Measurements from ENCODE around the gene MGAT5. TPM values are rescaled to one million over a fixed set of nuclear protein-coding genes. Genes with fewer than 3 reads are reported as not detected.

Gene MGAT5
- total RNA-seq, 1 experiment from 2014 or later, result 23.0 TPM

DNA sequence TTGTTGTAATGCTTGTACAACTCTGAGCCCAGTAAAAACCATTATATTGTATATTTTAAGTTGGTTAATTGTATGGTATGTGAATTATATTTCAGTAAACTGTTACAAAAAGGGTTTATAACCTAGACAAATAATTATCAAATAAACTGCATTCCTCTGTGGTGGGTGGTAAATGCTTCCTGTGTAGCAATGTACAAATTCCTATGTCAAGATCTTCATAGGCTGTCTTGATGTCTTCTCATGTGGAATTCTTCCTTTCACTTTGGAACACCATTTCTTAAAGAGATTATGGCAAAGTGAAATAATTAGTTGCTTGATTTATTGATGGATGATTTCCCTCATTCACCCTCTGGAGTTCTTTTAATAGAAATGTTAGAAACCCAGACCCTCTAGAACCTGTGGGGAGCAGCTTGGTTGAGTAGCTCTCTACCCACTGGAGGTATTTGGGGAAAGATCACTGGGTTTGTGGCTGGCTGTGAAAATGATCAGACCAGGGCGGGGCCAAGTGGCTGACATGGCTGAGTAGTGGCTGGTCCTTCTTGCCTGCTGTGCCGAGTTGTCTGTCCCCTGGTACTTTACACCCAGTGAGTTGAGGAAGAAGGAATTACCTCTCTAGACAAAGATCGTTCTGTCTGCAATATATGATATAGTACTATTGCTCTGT, 22.4 kb upstream of the MGAT5 start:
- no peak for DNase-seq (ENCODE audit: extremely low read depth, low read depth)

DNA sequence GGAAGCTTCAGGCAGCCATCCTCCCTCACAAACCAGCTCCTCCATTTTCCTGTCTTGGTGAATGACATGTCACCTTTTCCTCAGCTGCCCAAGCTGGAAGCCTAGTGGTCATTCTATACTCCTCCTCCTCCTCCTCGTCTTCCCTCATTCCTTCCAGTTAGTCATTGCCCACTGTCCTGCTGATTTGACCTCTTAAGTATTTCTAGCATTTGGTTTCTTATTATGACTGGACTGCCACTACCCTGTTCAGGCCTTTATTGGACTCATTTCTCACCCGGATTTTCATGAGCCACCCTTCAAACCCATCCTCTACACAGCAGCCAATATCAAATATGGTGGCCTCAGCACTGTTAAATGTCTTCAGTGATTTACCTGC, 21.9 kb upstream of the MGAT5 start:
- no peak for DNase-seq (ENCODE audit: extremely low read depth, low read depth)

DNA sequence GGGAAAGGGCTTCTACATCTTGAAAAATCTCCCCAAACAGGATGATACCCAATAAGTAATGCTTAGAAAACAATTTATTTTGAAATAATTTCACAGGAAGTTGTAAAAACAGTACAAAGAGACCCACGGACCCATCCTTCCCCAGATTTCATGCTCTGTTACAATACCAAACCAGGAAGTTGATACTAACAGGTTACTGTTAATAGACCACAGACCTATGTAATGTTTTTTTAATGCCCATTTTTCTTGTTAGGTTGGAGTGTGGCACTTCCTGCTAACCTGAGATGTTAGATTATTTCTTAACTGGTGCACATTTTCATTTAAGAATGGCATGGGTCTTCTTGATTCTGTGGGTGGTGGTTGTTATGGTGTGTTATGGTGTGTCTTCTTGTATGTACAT, 21.4 kb upstream of the MGAT5 start:
- no peak for DNase-seq (ENCODE audit: extremely low read depth, low read depth)

GRCh38 chr2:134232868-134233727, 20.8 kb upstream of the MGAT5 start:
- no peak for DNase-seq (ENCODE audit: extremely low read depth, low read depth)

DNA sequence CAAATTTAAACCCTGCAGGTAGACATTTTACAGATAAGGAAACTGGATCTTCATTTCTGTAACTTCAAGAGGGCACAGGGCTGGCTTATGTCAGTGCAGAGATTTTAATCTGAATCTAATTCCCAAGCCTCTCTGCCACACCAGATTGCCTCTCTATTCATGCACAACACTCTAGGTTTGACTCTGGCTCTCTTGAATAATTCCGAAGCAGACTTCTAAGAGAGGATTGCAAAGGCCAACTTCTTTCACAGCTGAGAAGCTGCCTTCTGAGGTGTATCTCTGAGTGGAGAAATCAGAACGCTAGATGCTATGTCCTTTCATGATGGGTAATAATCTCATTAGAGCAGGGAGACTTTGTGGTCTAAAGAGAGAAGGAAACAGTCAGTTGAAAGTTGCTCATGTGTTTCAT, 20.1 kb upstream of the MGAT5 start:
- no peak for DNase-seq (ENCODE audit: extremely low read depth, low read depth)

GRCh38 chr2:134234535-134234934, 19.3 kb upstream of the MGAT5 start:
- no peak for DNase-seq (ENCODE audit: extremely low read depth, low read depth)

DNA sequence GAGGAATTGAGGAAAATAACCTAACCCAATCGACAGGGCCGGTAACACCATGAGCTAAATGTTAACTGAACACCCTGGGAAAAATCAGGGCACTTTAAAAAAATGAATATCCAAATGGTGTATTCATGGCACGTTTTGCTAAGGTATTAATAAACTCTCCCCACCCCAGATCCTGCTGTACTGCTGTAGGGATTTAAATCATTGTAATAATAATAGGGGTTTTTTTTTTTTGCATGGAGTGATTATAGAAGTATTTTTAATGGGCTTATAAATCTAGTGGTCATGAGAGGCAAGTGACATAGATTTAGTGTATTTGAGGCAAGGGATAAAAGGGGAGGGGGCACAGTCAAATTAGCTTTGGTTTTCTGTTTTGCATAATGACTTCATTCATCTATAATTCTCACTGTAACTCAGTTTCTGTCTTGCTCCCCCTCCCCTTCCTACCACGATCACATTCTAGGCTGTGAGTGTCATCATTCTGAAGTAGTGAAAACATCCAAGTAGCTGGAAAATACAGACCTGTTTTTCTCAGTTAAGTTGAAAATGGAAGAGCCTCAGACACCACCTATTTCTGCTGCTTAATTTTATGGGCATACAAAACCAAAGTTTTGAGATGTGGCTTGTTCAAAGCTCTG, 18.2 kb upstream of the MGAT5 start:
- DNase-seq (ENCODE audit: extremely low read depth, low read depth), result no peak

- DNase-seq (ENCODE audit: extremely low read depth, low read depth), result no peak
Measured at GRCh38 chr2:134238371-134238770, 15.5 kb upstream of the MGAT5 start.

- no peak for DNase-seq (ENCODE audit: extremely low read depth, low read depth)
Measured at GRCh38 chr2:134240061-134240460, 13.8 kb upstream of the MGAT5 start.

GRCh38 chr2:134241911-134242310, 12.0 kb upstream of the MGAT5 start:
- no peak for DNase-seq (ENCODE audit: extremely low read depth, low read depth)

GRCh38 chr2:134243244-134243643, 10.6 kb upstream of the MGAT5 start:
- DNase-seq (ENCODE audit: extremely low read depth, low read depth), result no peak

- DNase-seq (ENCODE audit: extremely low read depth, low read depth), result no peak
Measured at GRCh38 chr2:134244086-134244485, 9.8 kb upstream of the MGAT5 start.

- DNase-seq (ENCODE audit: extremely low read depth, low read depth), result no peak
Measured at GRCh38 chr2:134244587-134244986, 9.3 kb upstream of the MGAT5 start.

DNA sequence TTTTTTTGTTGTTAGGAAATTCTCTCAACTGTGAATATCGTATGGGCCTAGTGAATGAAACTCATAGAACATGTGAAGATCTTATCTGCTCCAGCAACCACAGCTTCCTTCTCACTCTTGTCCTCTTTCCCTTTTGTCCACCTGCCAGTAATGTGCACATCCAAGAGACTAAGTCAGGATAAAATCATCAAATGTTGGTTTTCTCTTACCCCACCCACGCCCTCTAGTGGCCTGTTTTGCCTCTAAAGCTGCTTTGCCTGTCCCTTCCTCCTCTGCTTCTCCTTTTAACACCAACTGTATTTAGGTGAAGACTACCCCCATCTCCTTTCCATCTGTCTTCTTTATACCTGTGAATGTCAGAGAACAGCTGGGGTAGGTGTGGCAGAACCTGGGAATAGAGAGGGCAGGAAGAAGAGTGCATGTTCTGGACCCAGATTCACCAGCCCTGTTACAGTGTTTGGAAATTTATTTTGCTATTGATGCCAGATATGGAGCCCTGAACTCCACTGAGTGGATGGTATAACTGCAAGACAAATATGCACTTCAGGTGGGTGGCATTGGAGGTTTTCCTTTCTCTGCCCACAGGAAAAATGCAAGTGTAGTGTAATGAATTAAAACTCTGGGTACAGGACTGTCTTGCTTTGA, 8.4 kb upstream of the MGAT5 start:
- DNase-seq (ENCODE audit: extremely low read depth, low read depth), result peak; percentile 66

DNA sequence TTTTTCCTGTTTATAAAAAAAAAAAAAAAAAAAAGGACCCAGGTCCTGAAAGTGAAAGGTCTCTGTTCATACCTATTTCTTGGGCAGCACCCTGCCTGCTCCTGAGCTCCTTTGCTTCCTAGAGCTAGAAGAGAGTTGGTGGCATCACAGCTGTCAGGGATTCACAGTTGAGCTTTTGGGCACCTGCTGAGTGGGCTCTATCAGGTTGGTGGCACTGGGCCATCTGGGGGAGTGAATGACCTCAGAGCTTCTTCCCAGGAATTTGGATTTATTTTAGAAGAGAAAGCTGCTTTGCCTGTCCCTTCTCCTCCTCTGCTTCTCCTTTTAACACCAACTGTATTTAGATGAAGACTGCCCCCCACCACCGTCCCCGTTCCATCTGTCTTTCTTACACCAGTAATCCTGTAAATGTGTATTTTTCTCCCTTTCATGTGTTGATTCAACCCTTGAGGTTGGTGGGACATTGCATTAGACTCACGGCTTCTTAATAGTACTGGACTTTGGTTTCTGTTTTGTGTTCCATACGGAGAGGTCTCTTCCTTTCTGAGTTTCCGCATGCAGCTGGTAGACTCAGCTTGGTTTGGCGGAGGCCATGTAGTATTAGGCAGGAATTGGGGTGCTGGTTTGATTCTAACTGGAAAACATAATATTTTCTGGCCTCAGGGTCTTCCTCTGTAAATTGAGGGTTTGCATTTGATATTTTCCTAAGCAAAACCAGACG, 7.6 kb upstream of the MGAT5 start:
- DNase-seq (ENCODE audit: extremely low read depth, low read depth), result no peak

DNA sequence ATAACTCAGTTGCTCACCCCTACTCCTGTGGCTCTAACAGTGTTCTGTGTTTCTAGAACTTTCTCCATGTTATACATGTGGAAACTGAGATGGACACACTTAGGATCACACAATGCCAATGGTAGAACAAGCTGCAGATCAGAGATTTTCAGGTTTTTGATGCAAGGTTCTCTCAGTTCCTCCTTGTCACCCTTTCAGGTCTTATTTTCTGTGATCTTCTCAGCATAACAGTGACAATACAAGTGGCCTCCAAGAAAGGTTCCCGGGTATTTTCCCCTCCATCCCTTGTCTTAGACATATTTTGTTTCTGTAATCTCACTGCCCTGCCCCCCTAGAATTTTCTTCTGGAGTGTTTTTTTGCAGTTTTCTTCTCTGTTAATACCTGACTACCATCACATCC, 6.2 kb upstream of the MGAT5 start:
- no peak for DNase-seq (ENCODE audit: extremely low read depth, low read depth)

- DNase-seq (ENCODE audit: extremely low read depth, low read depth), result no peak
Measured at GRCh38 chr2:134248913-134249312, 5.0 kb upstream of the MGAT5 start.

DNA sequence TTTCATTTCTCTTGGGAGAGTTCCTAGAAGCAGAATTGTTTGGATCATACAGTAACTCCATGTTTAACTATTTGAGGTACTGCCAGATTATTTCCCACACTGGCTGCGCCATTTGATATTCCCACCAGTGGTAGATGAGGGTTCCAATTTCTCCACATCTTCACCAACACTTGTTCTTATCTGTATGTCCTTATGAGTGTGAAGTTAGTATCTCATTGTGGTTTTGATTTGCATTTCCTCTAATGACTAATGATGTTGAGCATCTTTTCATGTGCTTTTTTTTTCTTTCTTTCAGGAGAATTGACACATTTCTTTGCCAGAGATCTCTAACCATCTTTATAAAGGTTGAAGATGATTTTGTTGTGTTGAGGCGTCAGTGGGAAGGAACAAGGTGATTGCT, 4.1 kb upstream of the MGAT5 start:
- DNase-seq (ENCODE audit: extremely low read depth, low read depth), result no peak

- no peak for DNase-seq (ENCODE audit: extremely low read depth, low read depth)
Measured at GRCh38 chr2:134250840-134251461, 2.9 kb upstream of the MGAT5 start.

DNA sequence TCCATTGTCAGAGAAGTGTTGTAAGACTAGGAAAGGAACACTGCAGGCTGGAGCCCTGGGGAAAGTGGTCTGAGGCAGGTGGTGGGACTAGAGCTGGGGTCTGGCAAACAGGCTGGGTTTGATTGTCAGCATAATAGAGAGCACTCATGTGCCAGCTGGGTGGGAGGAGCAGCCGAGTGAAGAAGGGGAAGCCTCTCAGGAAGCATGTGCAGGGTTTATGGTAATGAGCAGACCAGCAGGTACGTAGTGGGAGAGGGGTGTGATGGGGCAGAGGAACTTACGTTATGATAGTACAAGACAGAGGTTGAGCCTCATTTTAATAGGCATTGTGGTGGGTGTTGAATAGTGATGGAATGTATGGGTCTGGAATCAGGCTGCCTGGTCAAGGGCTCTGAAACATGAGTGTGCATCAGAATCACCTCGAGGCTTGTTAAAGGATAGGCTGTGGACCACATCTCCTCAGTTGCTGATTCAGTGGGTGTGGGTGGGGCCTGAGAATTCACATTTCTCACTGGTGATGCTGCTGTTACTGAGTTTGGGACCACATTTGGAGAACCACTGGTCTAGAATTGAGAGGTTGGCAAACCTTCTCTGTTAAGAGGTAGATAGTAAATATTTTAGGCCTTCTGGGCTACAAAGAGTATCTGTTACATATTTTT, 1.7 kb upstream of the MGAT5 start:
- no peak for DNase-seq (ENCODE audit: extremely low read depth, low read depth)
